ENCODE data around the gene PERM1.
"Not testable (repeated sequence)": the region's sequence is repeated elsewhere in the genome, so short reads cannot be mapped to it uniquely, and the experiment has no call there.

Gene PERM1

GRCh38 chr1:978069-978834 lies 3.6 kb downstream of the PERM1 start:
- DNase-seq: no peak

DNA sequence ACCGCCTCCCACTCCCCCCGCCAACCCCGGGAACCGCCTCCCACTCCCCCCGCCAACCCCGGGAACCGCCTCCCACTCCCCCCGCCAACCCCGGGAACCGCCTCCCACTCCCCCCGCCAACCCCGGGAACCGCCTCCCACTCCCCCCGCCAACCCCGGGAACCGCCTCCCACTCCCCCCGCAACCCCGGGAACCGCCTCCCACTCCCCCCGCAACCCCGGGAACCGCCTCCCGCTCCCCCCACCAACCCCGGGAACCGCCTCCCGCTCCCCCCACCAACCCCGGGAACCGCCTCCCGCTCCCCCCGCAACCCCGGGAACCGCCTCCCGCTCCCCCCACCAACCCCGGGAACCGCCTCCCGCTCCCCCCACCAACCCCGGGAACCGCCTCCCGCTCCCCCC lies 5.1 kb downstream of the PERM1 start:
- DNase-seq: not testable (repeated sequence)

DNA sequence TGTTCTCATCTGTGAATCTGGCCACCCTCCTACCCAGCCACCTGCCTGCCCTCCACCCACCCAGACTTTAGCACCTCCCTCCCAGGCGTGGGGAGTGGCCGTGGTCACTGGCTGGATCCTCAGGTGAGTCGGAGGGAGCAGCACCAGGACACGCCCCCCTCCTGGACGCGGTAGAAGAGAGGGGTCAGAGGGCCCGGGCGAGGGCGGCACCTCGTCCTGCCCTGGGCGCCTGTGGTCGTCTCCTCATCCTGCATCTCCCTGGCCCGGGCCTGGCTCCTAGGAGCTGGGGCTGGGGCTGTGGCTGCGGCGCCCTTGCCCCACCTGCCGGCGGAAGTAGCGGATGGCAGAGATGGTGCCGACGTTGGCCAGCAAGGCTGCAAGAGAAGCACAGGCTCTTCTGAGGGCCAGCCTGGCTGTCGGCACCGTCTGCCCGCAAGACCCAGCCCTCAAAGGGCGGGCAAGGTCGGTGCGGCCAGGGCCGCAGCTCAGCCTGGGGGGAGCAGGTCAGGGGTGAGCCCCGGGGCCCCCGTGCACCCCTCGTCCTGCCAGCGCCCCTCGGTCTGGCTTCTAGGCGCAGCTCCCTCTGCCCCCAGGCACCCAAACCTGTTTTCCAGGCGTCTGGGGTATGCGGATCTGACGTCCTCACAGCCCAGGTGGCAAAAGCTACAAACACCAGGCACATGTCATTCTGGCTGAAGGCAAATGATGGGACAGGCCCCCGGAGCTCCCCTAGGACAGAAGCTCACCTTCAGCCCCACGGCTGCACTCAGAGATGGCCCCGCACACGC lies 5.8 kb downstream of the PERM1 start:
- peak; percentile 39 for DNase-seq

DNA sequence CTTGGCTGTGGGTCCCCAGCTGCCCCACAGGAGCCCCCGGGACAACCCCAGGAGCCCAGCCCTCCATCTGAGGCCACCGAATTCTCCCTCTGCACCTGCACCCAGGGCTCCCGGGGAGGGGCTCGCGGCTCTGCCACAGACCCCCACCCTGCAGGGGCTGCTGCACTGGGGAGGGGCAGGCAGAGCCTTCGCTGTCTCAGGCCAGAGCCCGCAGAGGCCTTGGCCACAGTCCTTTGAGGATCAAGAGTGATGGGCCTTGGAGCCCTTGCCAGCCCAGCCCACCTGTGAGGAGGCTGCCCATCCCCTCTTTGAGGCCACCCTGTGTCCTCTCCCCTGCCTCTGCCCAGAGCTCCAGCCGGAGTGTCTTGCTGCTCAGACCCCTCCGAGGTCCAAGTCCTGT lies 6.5 kb downstream of the PERM1 start:
- no peak for DNase-seq

DNA sequence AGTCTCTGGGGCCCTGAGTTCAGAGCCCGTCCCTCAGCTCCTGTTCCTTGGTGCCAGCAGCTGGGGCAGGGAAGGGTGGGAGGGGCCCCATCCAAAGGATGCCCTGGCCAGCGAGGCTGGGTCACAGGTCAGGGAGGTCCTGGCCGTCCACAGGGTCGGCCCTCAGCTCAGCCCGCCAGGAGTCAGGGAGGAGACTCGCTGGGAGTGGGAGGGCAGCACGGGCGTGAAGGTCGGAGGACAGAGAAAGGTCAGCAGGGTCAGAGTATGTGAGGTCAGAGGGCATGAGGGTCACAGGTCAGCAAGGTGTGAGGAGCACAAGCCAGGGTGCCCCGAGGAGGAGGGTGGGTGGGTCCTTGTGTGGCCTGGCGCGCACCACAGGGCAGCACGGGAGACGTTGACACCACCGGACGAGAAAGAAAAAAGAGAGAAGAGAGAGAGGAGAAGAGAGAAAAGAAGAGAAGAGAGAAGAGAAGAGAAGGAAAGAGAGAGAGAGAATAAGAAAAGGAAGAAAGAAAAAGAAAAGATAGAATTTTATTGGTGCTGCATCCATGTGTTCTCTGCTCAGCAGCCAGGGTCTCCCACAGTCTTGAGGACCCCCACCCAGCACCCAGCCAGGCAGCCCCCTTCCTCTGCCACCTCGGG lies 7.1 kb downstream of the PERM1 start:
- DNase-seq: no peak

DNA sequence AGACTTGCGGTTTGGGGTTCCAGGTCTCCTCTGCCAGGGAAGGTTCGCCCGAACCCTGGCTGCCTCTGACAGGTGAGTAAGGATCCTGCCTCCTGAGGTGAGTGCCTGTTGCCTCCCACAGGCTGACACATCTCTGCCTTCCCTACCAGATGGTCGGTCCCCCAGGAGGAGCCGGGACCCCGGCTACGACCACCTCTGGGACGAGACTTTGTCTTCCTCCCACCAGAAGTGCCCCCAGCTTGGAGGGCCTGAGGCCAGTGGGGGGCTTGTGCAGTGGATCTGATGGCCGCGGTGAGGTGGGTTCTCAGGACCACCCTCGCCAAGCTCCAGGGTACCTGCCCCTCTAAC lies 7.6 kb downstream of the PERM1 start:
- DNase-seq: no peak

DNA sequence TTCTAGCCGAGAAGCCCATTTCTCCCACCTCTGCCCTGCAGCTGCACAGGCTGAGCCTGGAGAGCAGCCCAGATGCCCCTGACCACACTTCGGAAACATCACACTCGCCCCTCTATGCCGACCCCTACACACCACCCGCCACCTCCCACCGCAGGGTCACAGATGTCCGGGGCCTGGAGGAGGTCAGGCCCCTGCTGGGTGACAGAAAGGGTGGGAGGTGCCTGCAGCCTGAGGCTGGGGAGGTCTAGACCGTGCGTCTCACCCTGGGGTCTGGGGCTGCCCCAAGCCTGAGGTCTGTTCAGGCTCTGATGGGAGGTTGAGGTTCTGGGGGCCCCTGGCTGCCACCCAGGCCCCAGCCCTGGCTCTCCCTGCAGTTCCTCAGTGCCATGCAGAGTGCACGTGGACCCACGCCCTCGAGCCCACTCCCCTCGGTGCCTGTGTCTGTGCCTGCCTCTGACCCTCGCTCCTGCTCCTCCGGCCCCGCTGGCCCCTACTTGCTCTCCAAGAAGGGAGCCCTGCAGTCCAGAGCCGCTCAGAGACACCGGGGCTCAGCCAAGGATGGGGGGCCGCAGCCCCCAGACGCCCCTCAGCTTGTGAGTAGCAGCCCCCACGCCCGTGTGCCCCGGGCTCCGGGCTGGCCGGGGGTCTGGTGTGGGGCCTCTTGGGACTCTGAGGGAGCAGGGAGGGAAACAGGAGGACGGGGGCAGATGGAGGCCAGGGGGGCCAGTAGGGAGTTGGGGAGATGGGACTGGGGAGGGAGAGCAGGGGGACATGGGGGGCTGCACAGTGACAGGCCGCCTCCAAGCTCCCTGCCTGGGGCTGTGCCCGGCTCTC lies 8.2 kb downstream of the PERM1 start:
- no peak for DNase-seq

DNA sequence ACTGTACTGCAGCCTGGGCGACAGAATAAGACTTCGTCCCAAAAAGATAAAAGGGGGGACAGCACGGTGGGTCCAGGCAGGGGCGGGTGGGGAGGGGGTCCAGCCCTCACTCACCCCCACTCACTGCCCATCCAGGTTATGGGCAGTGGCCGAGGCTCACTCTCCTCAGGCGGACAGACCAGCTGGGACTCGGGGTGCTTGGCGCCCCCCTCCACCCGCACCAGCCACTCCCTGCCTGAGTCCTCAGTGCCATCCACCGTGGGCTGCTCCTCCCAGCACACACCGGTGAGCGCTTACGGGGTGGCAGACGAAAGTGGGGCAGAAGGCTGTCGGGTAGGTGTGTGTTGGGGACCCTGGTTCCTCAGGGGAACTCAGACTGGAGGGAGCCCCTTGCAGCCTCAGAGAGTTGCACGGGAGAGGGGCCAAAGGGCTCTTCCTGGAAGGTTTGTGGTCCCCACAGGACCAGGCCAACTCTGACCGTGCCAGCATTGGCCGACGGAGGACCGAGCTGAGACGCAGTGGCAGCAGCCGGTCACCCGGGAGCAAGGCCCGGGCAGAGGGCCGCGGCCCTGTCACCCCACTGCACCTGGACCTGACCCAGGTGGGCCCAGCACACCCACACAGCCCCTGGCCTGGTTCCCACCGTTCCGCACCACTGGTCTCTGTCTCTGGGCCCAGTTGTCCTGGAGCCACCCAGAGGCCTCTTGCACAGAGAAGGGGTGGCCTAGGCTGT lies 9.0 kb downstream of the PERM1 start:
- no peak for DNase-seq

- no peak for DNase-seq
Measured at GRCh38 chr1:971751-972506, 10.0 kb downstream of the PERM1 start.

- DNase-seq: no peak
Measured at GRCh38 chr1:970973-971730, 10.7 kb downstream of the PERM1 start.

DNA sequence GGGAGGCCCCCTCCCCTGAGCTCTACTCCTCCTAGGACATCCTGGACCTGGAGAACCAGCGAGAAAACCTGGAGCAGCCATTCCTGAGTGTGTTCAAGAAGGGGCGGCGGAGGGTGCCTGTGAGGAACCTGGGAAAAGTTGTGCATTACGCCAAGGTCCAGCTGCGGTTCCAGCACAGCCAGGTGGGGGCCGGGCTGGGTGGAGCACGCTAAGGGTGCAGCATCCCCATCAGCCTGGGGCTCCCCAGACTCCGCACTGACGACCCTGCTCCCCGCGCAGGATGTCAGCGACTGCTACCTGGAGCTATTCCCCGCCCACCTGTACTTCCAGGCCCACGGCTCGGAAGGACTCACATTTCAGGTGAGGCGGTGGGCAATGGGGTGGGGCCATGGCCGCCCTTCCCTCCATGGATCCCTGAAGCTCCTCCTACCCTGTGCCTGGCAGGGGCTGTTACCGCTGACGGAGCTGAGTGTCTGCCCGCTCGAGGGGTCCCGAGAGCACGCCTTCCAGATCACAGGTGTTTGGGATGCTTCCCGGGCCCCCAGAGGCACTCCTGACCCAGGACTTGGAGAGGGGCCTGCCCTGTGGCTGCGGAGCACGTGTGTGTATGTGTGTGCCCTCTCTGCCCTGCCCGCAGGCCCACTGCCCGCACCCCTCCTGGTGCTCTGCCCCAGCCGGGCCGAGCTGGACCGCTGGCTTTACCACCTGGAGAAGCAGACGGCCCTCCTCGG lies 11.5 kb downstream of the PERM1 start:
- no peak for DNase-seq

DNA sequence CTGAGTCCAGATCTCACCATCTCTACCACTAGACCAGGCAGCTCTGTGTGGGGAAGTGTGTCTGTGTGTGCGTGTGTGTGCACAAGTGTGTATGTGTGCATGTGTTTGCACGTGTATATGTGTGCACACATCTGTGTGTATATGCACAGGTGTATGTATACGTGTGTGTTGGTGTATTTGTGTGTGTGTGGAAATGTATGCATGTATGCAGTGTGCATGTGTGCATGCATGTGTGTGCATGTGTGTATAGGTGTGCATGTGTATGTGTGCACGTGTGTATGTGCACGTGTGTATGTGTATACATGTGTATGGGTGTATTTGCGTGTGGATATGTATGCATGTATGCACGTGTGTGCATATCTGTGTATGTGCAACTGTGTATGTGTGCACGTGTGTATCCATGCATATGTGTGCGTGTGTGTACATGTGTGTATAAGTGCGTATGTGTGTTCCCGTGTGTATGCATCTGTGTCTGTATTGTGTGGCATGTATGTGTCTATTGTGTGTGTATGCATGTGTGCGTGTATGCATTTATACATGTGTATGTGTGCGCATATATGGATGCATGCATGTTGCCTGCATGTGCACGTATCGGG lies 12.5 kb downstream of the PERM1 start:
- DNase-seq: no peak

DNA sequence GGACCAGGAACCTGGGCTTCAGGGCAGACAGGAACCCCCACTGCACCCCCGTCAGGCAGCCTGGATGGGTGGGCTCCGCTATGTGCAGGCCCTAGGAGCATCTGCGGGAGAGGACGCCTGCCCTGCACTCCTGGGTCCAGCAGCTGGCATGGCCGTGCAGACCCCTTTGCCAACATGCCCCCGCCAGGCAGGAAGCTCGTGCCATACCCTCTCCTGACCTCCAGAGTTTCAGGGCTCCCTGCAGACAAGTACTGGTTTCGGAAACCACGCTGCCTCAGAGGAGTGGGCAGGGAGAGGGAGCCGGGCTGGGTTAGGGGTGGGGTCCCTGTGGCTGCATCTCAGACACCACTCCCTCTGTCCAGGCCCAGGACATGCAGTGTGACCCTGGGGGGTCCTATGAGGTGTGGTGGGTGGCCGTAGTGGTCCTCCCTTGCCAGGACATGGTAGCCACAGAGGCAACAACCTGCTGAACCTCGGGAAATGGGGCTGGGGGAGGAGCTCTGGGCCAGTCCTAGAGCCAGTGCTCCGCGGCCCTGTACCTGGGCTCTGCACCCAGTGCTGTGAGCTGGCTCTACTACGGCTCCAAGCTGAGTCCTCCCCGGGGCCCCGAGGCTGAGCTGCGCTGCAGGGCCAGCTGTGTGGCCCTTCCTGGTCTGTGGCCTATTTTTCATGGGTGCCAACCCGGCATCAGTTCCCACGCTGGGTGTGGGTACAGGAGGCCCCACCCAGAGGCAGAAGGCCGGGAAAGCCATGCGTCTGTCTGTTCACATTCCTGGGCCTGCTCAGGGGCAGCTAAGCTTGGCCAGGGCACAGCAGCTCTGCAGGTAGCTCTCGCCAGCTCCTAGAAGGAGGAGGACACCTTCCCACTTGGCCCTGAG lies 14.2 kb downstream of the PERM1 start:
- no peak for DNase-seq

DNA sequence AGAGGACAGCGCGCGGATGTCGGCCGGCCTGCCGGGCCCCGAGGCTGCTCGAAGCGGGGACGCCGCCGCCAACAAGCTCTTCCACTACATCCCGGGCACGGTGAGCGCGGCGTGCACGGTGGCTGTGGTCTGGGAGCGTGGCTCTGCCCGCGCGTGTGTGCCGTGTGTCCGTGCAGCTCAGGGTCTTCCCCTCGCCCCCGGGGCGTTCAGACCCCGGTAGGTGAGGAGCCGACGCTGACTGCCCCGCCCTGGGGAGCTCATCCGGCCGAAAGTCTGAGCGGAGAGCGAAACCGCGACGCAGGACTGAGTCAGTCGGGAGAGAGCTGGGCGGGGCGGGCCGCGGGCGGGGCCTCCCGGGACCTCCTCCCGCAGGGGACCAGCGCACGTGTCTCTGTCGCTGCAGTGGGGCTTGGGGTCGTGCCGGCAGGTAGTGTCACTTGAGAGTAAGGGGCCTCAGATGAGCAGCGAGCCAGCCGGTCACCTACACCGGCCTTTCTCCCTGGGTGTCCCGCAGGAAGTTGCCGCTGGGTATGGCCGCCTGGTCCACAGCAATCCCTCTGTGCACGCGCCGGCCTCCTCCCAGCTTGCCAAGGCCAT lies 15.1 kb downstream of the PERM1 start:
- peak; percentile 60 for DNase-seq

DNA sequence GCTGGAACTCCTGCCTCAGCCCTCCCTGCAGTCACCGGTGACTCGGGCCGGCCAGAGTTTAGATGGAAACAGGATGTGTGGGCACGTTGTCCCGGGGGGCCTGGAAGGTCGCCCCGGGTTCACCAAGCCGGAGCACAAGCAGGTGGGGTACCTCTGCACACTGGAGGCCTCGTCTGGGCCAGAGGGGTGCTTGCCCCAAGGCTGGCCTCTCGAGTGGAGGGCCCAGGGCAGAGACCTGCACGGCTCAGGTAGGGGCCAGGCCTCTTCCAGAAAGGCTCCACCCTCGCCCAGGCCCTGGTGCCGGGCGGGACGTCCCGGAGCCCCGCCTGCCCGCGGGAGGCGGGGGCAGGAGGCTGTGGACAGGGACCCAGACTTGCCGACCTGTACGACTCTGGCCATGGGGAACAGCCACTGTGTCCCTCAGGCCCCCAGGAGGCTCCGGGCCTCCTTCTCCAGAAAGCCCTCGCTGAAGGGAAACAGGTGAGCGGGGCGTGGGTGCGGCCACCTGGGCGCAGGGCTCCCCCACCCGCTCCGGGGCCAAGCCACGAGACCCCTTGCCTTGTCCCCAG lies 15.7 kb downstream of the PERM1 start, which contains the start of gene PLEKHN1:
Gene PLEKHN1 (plus strand): TSS at position 348 of the 569 bp plus-strand sequence. CDS start 50 bp downstream, at position 398.
- DNase-seq: peak; percentile 39

- no peak for DNase-seq
Measured at GRCh38 chr1:965526-966134, 16.3 kb downstream of the PERM1 start.

All from fibroblast of upper back skin (primary cell).